Activated T-cell treated with anti-CD3 and anti-CD28 coated beads, Interleukin-2, amount 50 U/mL, for 48 hours (primary cell): ENCODE results near the gene MACROD2.

Experiments
- DNase-seq, 2 experiments: peaks; one replicate each; pipeline ENCODE4 v3.0.0-alpha.2; 2020

Gene MACROD2

DNA sequence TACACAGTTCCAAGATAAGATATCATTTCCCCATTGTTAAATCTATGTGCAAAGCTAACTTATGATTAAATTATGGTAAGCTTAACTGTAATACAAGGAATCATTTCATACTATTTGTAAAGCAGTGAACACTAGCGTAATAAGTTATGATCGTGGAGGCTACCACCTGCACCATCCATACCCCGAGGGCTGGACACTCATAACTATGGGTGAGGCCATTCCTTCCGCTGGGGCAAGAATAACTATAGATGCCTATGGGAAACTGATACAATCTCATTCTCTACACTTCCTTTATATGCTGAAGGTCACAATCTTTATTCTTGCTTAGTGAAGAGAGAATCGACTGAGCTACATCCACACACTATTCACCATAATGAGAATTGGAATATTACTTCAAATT is 1258.1 kb downstream of the MACROD2 start:
- DNase-seq: no peak

DNA sequence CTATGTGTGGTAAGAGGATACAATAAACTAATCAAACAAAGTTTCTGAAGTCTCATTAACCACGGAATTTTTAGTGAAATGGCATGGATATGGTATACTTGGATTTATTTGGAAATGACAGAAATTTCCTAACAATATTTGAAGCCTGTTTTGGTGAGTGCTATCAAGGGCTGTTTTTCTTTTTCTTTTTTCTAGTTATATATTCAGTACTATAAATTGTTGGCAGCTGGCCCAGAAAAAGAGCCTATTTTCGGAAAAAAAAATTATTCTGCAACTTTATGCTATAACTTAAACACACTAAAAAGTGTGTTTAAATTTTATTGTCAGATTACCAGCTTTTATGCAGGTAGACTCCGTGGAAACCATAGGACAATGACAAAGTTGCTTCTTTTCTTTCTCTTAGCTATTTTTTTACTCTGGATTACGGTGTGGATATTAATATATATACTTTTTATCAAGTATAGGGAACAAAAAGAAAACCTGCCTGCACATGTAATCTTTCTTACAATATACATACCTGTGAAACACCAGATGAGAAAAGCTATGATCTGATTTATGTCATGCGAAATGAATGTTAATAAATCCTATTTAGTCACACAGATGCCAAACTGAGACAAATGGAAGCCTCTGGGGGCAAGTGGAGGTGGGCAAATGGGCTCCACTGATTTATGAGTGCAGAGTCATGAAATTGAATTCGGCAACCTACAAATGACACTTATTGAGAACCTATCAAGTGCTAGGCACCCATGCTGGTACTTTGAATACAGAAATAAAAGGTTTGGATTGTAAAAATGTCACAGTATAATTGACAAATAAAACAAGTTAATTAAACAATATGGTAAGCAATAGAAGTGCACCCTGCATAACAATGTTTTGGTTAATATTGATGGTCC is 1261.6 kb downstream of the MACROD2 start:
- DNase-seq: no peak

GRCh38 chr20:15257569-15257870 is 1262.2 kb downstream of the MACROD2 start:
- DNase-seq: no peak

- DNase-seq: no peak
These were observed 1270.4 kb downstream of the MACROD2 start for GRCh38 chr20:15265581-15266309.

DNA sequence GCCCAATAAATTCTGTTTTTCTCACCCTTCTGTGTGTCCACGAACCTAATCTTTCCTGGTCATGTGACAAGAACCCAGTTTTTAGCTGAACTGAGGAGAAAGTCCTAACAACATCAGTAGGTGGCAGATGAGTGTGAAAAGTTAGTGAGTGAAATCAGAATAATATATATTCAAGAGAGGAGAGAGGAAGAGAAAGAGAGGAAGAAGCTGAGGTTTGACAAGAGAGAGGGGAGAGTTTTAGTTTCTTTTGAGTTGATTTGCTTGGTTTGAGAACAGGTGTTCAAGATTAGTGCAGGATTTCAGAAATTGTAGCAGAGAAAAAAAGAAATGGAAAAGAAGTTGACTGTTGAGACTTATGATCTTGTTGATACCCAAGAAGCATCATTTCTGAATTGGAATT is 1272.6 kb downstream of the MACROD2 start:
- DNase-seq: no peak

DNA sequence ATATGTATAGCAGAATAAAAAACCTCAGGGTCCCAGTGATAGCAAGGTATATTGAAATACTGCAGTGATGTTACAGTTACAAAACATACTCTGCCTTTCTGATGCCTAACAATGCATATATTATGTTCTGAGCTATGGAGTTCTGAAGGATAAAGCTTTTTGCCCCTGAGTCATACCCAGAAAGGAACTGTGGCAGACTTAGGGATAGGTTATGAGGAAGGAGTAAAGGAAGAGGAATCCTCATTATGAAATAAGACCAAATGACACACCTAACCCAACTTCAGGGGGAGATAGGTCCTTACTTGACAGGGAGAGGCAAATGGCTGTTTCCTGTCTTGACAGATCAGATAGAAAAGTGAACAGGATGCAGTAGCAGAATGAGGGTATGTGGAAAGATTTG is 1282.7 kb downstream of the MACROD2 start:
- DNase-seq: no peak

- DNase-seq: no peak
These were observed 1292.0 kb downstream of the MACROD2 start for GRCh38 chr20:15287329-15287728.

GRCh38 chr20:15288106-15288505 is 1292.8 kb downstream of the MACROD2 start:
- no peak for DNase-seq

GRCh38 chr20:15289337-15289736 is 1294.0 kb downstream of the MACROD2 start:
- no peak for DNase-seq

DNA sequence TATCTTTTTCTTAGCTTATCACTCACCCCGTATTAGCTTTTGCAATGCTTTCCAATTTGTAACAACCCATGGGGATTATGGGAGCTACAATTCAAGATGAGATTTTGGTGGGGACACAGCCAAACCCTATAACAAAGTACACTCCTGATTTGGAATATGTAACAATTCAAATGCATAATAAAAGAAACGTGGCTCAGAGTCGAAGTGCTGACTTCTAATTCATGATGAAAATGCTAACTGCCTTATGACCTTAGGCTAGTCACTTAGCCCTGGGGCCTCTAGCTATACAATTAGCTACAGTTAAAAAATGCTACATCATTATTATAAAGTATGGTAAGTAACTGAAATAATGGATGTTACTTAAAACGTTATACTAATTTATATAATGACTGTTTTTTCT is 1297.1 kb downstream of the MACROD2 start:
- DNase-seq: no peak

DNA sequence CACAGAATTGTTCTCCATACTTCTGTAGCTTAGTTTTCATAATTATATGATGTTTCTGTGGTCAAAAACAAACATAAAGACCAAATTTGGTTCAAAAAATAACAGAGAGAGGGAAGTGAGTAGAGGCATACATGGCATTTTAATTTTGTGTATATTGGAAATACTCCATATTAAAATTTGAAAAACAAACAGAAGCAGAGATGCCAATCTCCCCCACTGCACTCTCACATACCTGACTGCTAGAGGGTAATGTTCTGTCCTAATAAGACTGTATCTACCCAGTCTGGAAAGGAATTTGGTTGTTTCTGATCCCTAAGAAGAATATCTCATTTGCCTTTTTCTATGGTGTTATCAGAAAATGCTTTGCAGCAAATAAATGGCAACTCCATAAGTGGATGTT is 1301.1 kb downstream of the MACROD2 start:
- no peak for DNase-seq

- no peak for DNase-seq
These were observed 1302.0 kb downstream of the MACROD2 start for GRCh38 chr20:15297059-15297875.

- DNase-seq: no peak
These were observed 1306.8 kb downstream of the MACROD2 start for GRCh38 chr20:15302075-15302474.

DNA sequence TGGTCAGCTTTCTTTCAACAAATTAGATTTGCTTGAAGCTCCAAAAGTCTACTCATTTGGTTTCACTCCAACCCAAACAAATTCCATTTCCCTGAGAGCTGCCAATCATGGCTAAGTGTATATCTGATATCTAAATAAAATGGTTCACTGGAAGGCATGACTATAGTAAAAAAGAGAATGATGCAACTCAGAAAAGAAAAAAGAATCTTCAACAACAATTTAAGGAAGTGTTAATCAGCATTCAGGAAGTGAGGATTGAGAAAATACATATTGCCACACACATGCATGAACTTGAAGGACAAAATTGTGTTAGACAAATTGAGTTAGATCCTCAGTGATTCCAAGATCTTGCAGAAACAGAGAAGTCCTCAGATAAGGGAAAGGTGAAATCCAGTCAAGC is 1315.0 kb downstream of the MACROD2 start:
- no peak for DNase-seq

DNA sequence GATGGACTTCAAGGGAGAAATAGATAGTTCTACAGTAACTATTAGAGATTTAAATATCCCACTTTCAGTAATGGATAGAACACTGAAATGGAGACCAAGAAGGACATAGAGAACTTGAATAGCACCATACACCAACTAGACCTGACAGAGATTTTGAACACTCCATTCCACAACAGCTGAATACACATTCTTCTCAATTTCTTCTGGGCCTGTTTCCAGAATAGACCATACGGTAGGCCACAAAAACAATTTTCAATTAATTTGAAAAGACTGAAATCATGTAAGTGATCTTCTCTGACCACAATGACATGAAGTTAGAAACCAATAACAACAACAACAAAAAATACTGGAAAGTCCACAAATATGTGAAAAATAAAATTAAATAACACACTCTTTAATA is 1321.2 kb downstream of the MACROD2 start:
- DNase-seq: no peak

GRCh38 chr20:15317546-15318232 is 1322.4 kb downstream of the MACROD2 start:
- no peak for DNase-seq

- no peak for DNase-seq
These were observed 1323.4 kb downstream of the MACROD2 start for GRCh38 chr20:15318682-15319081.

GRCh38 chr20:15319439-15319838 is 1324.1 kb downstream of the MACROD2 start:
- no peak for DNase-seq

GRCh38 chr20:15320941-15321340 is 1325.6 kb downstream of the MACROD2 start:
- no peak for DNase-seq

GRCh38 chr20:15327123-15327522 is 1331.8 kb downstream of the MACROD2 start:
- DNase-seq: no peak

GRCh38 chr20:15328084-15328483 is 1332.8 kb downstream of the MACROD2 start:
- DNase-seq: no peak

DNA sequence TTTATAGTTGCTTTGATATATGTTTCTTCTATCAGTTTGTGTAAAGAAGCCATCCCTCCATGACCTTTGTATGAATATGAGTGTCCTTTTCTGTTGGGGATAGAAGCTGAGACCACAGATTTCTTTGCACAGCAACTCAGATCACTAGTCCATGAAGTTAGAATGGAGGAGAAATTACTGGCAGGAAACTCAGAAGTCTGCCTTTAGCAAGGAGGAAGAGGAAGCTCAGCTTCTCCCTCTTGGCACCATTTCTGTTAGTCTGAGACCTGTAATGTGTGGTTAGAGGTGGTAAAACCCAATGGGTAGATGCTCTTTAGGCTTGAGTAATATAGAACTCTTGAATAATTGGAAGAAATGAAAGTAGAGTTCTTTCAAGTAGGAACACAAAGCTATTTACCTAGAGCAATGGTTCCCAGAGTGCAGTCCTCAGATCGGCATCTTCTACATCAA is 1337.4 kb downstream of the MACROD2 start:
- no peak for DNase-seq

- DNase-seq: no peak
These were observed 1337.9 kb downstream of the MACROD2 start for GRCh38 chr20:15333170-15333569.
